Stimulated activated CD4-positive, alpha-beta T cell treated with anti-CD3 and anti-CD28 coated beads, Interleukin-12 subunit alpha, Interleukin-12 subunit beta, amount 100 ng/mL, for 48 hours (primary cell): ENCODE data around the gene ASCL5.

Source experiments
- DNase-seq, 3 donors: peaks; one replicate each; pipeline ENCODE4 v3.0.0-alpha.2; 2020; ENCODE audit warnings: low read depth in 2 of 3, low spot score in 1 of 3

Gene ASCL5

GRCh38 chr1:201088395-201088794 is 38.6 kb downstream of the ASCL5 start:
- DNase-seq: no peak

GRCh38 chr1:201085902-201086735 is 40.9 kb downstream of the ASCL5 start:
- DNase-seq: peak in 2 of 3 donors; percentile 28 to 34

- no peak for DNase-seq
Measured at GRCh38 chr1:201084295-201084694, 42.7 kb downstream of the ASCL5 start.

GRCh38 chr1:201083741-201084140 is 43.2 kb downstream of the ASCL5 start:
- DNase-seq: no peak

GRCh38 chr1:201080135-201080534 is 46.8 kb downstream of the ASCL5 start:
- no peak for DNase-seq

- DNase-seq: no peak
Measured at GRCh38 chr1:201077736-201078135, 49.2 kb downstream of the ASCL5 start.

- DNase-seq: no peak
Measured at GRCh38 chr1:201077116-201077515, 49.9 kb downstream of the ASCL5 start.

GRCh38 chr1:201076092-201076491 is 50.9 kb downstream of the ASCL5 start:
- DNase-seq: no peak

- no peak for DNase-seq
Measured at GRCh38 chr1:201074018-201074417, 53.0 kb downstream of the ASCL5 start.

- DNase-seq: no peak
Measured at GRCh38 chr1:201072922-201073321, 54.1 kb downstream of the ASCL5 start.

GRCh38 chr1:201072149-201072548 is 54.8 kb downstream of the ASCL5 start:
- DNase-seq: no peak

- DNase-seq: no peak
Measured at GRCh38 chr1:201069636-201070035, 57.3 kb downstream of the ASCL5 start.

GRCh38 chr1:201068976-201069375 is 58.0 kb downstream of the ASCL5 start:
- DNase-seq: no peak

GRCh38 chr1:201066986-201067385 is 60.0 kb downstream of the ASCL5 start:
- no peak for DNase-seq

GRCh38 chr1:201065686-201066085 is 61.3 kb downstream of the ASCL5 start:
- no peak for DNase-seq

- DNase-seq: no peak
Measured at GRCh38 chr1:201064806-201065205, 62.2 kb downstream of the ASCL5 start.
